ENCODE results near the gene AQP12A.

The AQP12A gene

GRCh38 chr2:240707043-240707756 lies 15.5 kb downstream of the AQP12A start:
- H3K4me3 ChIP-seq (ENCODE audit: low read length): no peak overlapping the region
- TF ChIP-seq CTCF (conservative IDR thresholded peaks at IDR 0.05; ENCODE audit: low read length): no peak
- DNase-seq (ENCODE audit: low read depth): no peak

- no peak for TF ChIP-seq CTCF (conservative IDR thresholded peaks at IDR 0.05; ENCODE audit: low read length)
- no peak for DNase-seq (ENCODE audit: low read depth)
These were observed 16.2 kb downstream of the AQP12A start for GRCh38 chr2:240707821-240708220.

GRCh38 chr2:240708457-240708856 lies 16.8 kb downstream of the AQP12A start:
- no peak for DNase-seq (ENCODE audit: low read depth)
- H3K4me3 ChIP-seq (ENCODE audit: low read length): no peak overlapping the region
- TF ChIP-seq CTCF (conservative IDR thresholded peaks at IDR 0.05; ENCODE audit: low read length): no peak

More at GRCh38 chr2:240707821-240708220, 16.2 kb downstream of the AQP12A start:
- H3K4me3 ChIP-seq (ENCODE audit: low read length): no peak overlapping the region

- H3K4me3 ChIP-seq (ENCODE audit: low read length): no peak overlapping the region
- no peak for TF ChIP-seq CTCF (conservative IDR thresholded peaks at IDR 0.05; ENCODE audit: low read length)
- DNase-seq (ENCODE audit: low read depth): no peak
These were observed 19.6 kb downstream of the AQP12A start for GRCh38 chr2:240711296-240711695.

- TF ChIP-seq CTCF (conservative IDR thresholded peaks at IDR 0.05; ENCODE audit: low read length): no peak
- DNase-seq (ENCODE audit: low read depth): no peak
- no peak overlapping the region for H3K4me3 ChIP-seq (ENCODE audit: low read length)
These were observed 20.0 kb downstream of the AQP12A start for GRCh38 chr2:240711701-240712100.

- no peak overlapping the region for H3K4me3 ChIP-seq (ENCODE audit: low read length)
- TF ChIP-seq CTCF (conservative IDR thresholded peaks at IDR 0.05; ENCODE audit: low read length): no peak
- no peak for DNase-seq (ENCODE audit: low read depth)
These were observed 20.5 kb downstream of the AQP12A start for GRCh38 chr2:240712121-240712520.

All from AG10803 (cell line).